Heart right ventricle (tissue), 16 donors: ENCODE results near the gene ADCY7. TPM values are rescaled to one million over a fixed set of nuclear protein-coding genes. Genes with fewer than 3 reads are reported as not detected.
"Not testable (repeated sequence)": the region's sequence is repeated elsewhere in the genome, so short reads cannot be mapped to it uniquely, and the experiment has no call there.

Source experiments
- ATAC-seq, 8 donors: fragments of 200-7000 bp; cut with Tn5 transposase; one replicate each; pipeline ENCODE4 v1.9.1; 2020; ENCODE audit warnings: mild to moderate bottlenecking in 8 of 8, moderate library complexity in 8 of 8, moderate number of reproducible peaks in 1 of 8
- DNase-seq, 2 donors: peaks; one replicate each; pipeline ENCODE4 v3.0.0-alpha.2; 2020
- H3K27ac ChIP-seq, 10 donors: fragments of 200-600 bp; sonication (generic) in 2 of 10; one replicate each; pipeline versions ENCODE4 v1.5.0 to v1.8.0; 2020 to 2022; ENCODE audit warnings: mild to moderate bottlenecking in 3 of 10
- H3K27me3 ChIP-seq, 7 donors: fragments of 200-600 bp; one replicate each; pipeline ENCODE4 v1.8.0; 2021 to 2022; ENCODE audit warnings: mild to moderate bottlenecking in 2 of 7
- H3K36me3 ChIP-seq, 9 donors: fragments of 200-600 bp; sonication (generic) in 1 of 9; one replicate each; pipeline versions ENCODE4 v1.5.0 to v1.8.0; 2020 to 2022; ENCODE audit warnings: mild to moderate bottlenecking in 2 of 9
- H3K4me1 ChIP-seq, 9 donors: fragments of 200-600 bp; sonication (generic) in 1 of 9; one replicate each; pipeline versions ENCODE4 v1.5.0 to v1.8.0; 2020 to 2022; ENCODE audit warnings: mild to moderate bottlenecking in 4 of 9
- H3K4me3 ChIP-seq, 10 donors: fragments of 200-600 bp; sonication (generic) in 2 of 10; one replicate each; pipeline versions ENCODE4 v1.5.0 to v1.8.0; 2020 to 2022; ENCODE audit warnings: mild to moderate bottlenecking in 7 of 10, moderate library complexity in 2 of 10
- H3K9me3 ChIP-seq, 11 donors: fragments of 200-600 bp in 10 of 11; sonication (generic) in 2 of 11; one replicate each; pipeline versions ENCODE4 v1.5.0 to v1.8.0; 2013 to 2022; ENCODE audit warnings: mild to moderate bottlenecking in 2 of 11, control low read depth in 1 of 11, moderate library complexity in 1 of 11
- CTCF ChIP-seq, 9 donors: fragments of 200-600 bp; sonication (generic) in 2 of 9; IDR thresholded peaks; one replicate each; pipeline versions ENCODE4 v1.5.0 to v1.8.0; 2021 to 2022; ENCODE audit warnings: antibody characterized with exemption in 9 of 9, mild to moderate bottlenecking in 5 of 9, moderate library complexity in 1 of 9
- WGBS, 2 donors: extraction: QIAGEN DNeasy Blood & Tissue Kit; methylation state at CpG; one replicate each; pipeline ENCODE4 v1.1.7; 2013; ENCODE audit warnings: inconsistent platforms in 1 of 2; 5-methylcytosine and 5-hydroxymethylcytosine counted together
- intact Hi-C, 10 donors: fragments of 100-400 bp; cut with DNase I; formaldehyde crosslinking; loops; one replicate each; pipeline versions ENCODE4 v1.11.1 to v1.14.2; 2022
- polyA plus RNA-seq, 2 donors: library from polyadenylated mRNA; stranded (reverse); fragments of 200-250 nt; gene quantifications; one replicate each; pipeline ENCODE4 v1.2.3, GENCODE V29; 2013
- total RNA-seq, 10 donors: library from RNA; stranded (reverse); fragmentation: NEBNext Ultra II Directional in 3 of 10; extraction: Animal tissue kit (Norgen Biotek cat#: 25700) in 3 of 10; gene quantifications; one replicate each; pipeline versions ENCODE4 v1.2.1 to v1.2.4, GENCODE V29; 2021 to 2023
- donor health status: Arrhythmogenic right ventricular cardiomyopathy.
- donor health status: ischemic (EF 13 %, LVEDD 7.1; RV severe dilation, severe dysfunction).
- donor health status: healthy with polysubstance abuse.
- donor health status: DM: no; HTN: yes; CAD: no.
- donor health status: DM: no; HTN: no; CAD: no.
- donor health status: ischemic (EF 25% LVEDD 6.9; RV normal size, moderate dysfunction).
- donor health status: ischemic (EF 25% LVEDD 5.7; RV mildly dilated, moderate dysfunction).
- donor health status: healthy.
- donor health status: DM: yes; HTN: yes; CAD: no.
- donor health status: Ischemic cardiomyopathy.
- donor health status: ischemic (EF 35%, LVEDD 5.7; RV mildly dilated, moderate dysfunction).
- donor health status: nonischemic (EF 11% LVEDD 7.7; RV severe dilation, severe dysfunction).
- donor health status: DM: yes; HTN: yes; CAD: no.
- donor health status: PGD.
- donor health status: ischemic (EF 29% LVEDD 5.4; RV normal size, mild dysfunction).
- donor health status: nonischemic (EF 23%, LVEDD 6.1; RV moderate dilation, normal function).

ADCY7 gene
- total and polyA plus RNA-seq, 12 donors = 2.2 to 25.5 (median 4.7) TPM

- H3K4me3 ChIP-seq = no peak overlapping the region
- H3K36me3 ChIP-seq = peaks cover 0 to 17% (median 1%) of the 10 kb centered on the region in 9 donors
- DNase-seq (no peak), ATAC-seq (no peak)
- H3K27me3 ChIP-seq = peaks cover 0 to 9% (median 0%) of the 10 kb centered on the region in 7 donors
- intact Hi-C loops = loop anchor here in 1 of 10 donors (10.0 kb wide), 1 partner anchor 119 kb away; no protein-coding TSS in a partner anchor
- H3K9me3 ChIP-seq = no peaks in the 10 kb centered on the region
- no peak overlapping the region for H3K27ac ChIP-seq
- TF ChIP-seq CTCF (IDR thresholded peaks at IDR 0.05) = no peak
- no peaks in the 10 kb centered on the region for H3K4me1 ChIP-seq
- 71 to 74% methylated on average over 6 of the region's 6 CpGs for WGBS, 2 donors
Observed at GRCh38 chr16:50235581-50235980, 30.8 kb upstream of the ADCY7 start.

- WGBS, 2 donors = 87 to 97% methylated on average over 3 of the region's 3 CpGs
- Histone ChIP-seq H3K4me1 (no peaks in the 10 kb centered on the region), H3K27me3 (peaks cover 0 to 24% (median 0%) of the 10 kb centered on the region in 7 donors), H3K27ac (no peak overlapping the region), H3K36me3 (no peaks in the 10 kb centered on the region), H3K9me3 (no peaks in the 10 kb centered on the region), H3K4me3 (no peak overlapping the region)
- DNase-seq = no peak
- no peak for TF ChIP-seq CTCF (IDR thresholded peaks at IDR 0.05)
- intact Hi-C loops = loop anchor here in 1 of 10 donors (10.0 kb wide), 1 partner anchor 116 kb away; no protein-coding TSS in a partner anchor
- ATAC-seq = no peak
Observed at GRCh38 chr16:50238314-50238713, 28.0 kb upstream of the ADCY7 start.

- peaks cover 0 to 24% (median 0%) of the 10 kb centered on the region in 7 donors for H3K27me3 ChIP-seq
- TF ChIP-seq CTCF (IDR thresholded peaks at IDR 0.05) = no peak
- no peaks in the 10 kb centered on the region for H3K4me1 ChIP-seq
- ATAC-seq (no peak), DNase-seq (no peak)
- no peaks in the 10 kb centered on the region for H3K36me3 ChIP-seq
- H3K9me3 ChIP-seq = no peaks in the 10 kb centered on the region
- WGBS, 2 donors = 65 to 69% methylated on average over 5 of the region's 5 CpGs
- intact Hi-C loops = loop anchor here in 1 of 10 donors (10.0 kb wide), 1 partner anchor 116 kb away; no protein-coding TSS in a partner anchor
- H3K4me3 ChIP-seq = no peak overlapping the region
- H3K27ac ChIP-seq = no peak overlapping the region
Observed at GRCh38 chr16:50238868-50239301, 27.5 kb upstream of the ADCY7 start.

- not testable (repeated sequence) for ATAC-seq, H3K4me3 ChIP-seq, DNase-seq, H3K9me3 ChIP-seq, H3K36me3 ChIP-seq, H3K27ac ChIP-seq
- 70 to 75% methylated on average over 5 to 6 of the region's 6 CpGs for WGBS, 2 donors
- intact Hi-C loops = loop anchor here in 1 of 10 donors (10.0 kb wide), 1 partner anchor 422 kb away; no protein-coding TSS in a partner anchor
- H3K27me3 ChIP-seq = peaks cover 0 to 34% (median 9%) of the 10 kb centered on the region in 7 donors
- H3K4me1 ChIP-seq = peaks cover 0 to 23% (median 16%) of the 10 kb centered on the region in 9 donors
Observed at GRCh38 chr16:50243024-50243423, 23.3 kb upstream of the ADCY7 start.

GRCh38 chr16:50244140-50244503, 22.2 kb upstream of the ADCY7 start:
- no peak for TF ChIP-seq CTCF (IDR thresholded peaks at IDR 0.05)

More at GRCh38 chr16:50244140-50244503, 22.2 kb upstream of the ADCY7 start:
- ATAC-seq (no peak), DNase-seq (no peak)
- peaks cover 0 to 23% (median 16%) of the 10 kb centered on the region in 9 donors for H3K4me1 ChIP-seq
- H3K9me3 ChIP-seq = no peaks in the 10 kb centered on the region
- intact Hi-C loops = loop anchor here in 1 of 10 donors (10.0 kb wide), 1 partner anchor 421 kb away; no protein-coding TSS in a partner anchor
- H3K36me3 ChIP-seq = no peaks in the 10 kb centered on the region
- no peak overlapping the region for H3K4me3 ChIP-seq
- H3K27ac ChIP-seq = no peak overlapping the region
- H3K27me3 ChIP-seq = peaks cover 0 to 34% (median 9%) of the 10 kb centered on the region in 7 donors
- 82% methylated on average over 9 of the region's 9 CpGs for WGBS, 2 donors
